IMR-90 (cell line): Measurements from ENCODE around the gene ARPP21.

Source experiments
- CTCF ChIP-seq: conservative IDR thresholded peaks from 2 replicates; pipeline ENCODE4 v1.5.1; 2012; ENCODE audit warnings: mild to moderate bottlenecking, low read depth, low read length, improper control_type of control experiment
- POLR2A ChIP-seq: IDR thresholded peaks from 2 replicates; pipeline ENCODE4 v1.6.1; 2012; ENCODE audit warnings: mild to moderate bottlenecking, low read depth, low read length
- RAD21 ChIP-seq: IDR thresholded peaks from 2 replicates; pipeline ENCODE4 v1.6.1; 2012; ENCODE audit warnings: low read length, improper control_type of control experiment
- USF2 ChIP-seq: fragments of 150-350 bp; IDR thresholded peaks from 2 replicates; pipeline ENCODE4 v1.6.1; 2017; ENCODE audit warnings: mild to moderate bottlenecking, antibody characterized with exemption, low read length, low read depth

DNA sequence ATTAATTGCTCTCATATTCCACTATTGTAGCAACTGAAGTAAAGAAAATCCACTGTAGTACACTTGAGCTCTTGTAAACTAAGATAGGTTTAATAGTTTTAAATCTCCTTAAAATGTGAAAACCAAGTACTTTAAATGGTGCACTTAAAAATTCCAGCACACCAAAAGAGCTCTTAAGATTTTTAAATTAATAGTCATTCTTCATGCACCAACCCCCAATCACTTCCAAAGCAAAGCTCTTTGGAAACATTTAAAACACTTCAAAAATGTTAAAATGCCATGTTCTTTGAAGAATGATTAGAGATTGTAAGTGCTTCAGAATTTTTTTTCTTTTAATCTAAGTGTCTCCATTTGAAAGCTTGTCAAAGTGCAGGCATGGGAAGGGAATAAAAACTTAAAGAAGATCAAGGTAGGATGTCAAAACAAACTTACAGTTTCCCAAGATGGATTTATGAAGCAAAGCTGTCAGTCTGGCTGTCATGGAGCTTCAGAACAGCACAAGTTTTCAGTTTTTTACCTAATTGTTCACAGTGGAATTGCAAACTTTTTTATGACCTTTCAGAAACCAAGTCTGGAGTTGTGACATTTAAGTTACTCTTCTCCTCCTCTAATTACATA is 84.3 kb downstream of the ARPP21 start:
- TF ChIP-seq CTCF (no peak), RAD21 (no peak), USF2 (no peak), POLR2A (no peak)
